ENCODE data around the gene AGAP1. TPM values are rescaled to one million over a fixed set of nuclear protein-coding genes. Genes with fewer than 3 reads are reported as not detected.

The AGAP1 gene
- total and polyA plus RNA-seq, 11 donors = 5.9 to 21.6 (median 18.9) TPM

DNA sequence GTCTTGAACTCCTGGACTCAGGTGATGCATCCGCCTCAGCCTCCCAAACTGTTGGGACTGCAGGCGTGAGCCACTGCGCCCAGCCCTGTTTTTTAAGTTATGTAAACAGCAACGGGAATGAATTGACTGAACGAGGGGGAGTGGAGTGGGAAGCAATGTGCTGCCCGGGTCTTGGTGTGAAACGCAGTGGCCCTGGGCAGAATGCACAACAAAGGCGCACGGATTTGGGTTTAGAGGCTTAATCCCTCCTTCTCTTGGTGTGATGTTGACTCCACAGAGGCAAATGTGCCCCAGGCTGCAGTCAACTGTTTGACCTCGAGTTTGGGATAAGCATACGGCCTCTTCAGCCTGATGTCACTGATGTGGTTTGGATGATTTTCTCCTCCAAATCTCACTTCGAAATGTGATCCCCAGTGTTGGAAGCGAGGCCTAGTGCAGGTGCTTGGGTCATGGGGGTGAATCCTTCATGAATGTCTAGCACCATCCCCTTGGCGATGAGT is 97.4 kb downstream of the AGAP1 start:
- Histone ChIP-seq H3K27me3 (no peaks in the 10 kb centered on the region), H3K4me3 (no peak overlapping the region), H3K36me3 (no peaks in the 10 kb centered on the region), H3K4me1 (peaks cover 0 to 23% (median 5%) of the 10 kb centered on the region in 12 donors), H3K9me3 (no peaks in the 10 kb centered on the region), H3K27ac (no peak overlapping the region)
- ATAC-seq (no peak), DNase-seq (no peak)
- WGBS, 4 donors = 94 to 97% (median 95%) methylated on average over 14 of the region's 14 CpGs
- TF ChIP-seq, protein P1, sequence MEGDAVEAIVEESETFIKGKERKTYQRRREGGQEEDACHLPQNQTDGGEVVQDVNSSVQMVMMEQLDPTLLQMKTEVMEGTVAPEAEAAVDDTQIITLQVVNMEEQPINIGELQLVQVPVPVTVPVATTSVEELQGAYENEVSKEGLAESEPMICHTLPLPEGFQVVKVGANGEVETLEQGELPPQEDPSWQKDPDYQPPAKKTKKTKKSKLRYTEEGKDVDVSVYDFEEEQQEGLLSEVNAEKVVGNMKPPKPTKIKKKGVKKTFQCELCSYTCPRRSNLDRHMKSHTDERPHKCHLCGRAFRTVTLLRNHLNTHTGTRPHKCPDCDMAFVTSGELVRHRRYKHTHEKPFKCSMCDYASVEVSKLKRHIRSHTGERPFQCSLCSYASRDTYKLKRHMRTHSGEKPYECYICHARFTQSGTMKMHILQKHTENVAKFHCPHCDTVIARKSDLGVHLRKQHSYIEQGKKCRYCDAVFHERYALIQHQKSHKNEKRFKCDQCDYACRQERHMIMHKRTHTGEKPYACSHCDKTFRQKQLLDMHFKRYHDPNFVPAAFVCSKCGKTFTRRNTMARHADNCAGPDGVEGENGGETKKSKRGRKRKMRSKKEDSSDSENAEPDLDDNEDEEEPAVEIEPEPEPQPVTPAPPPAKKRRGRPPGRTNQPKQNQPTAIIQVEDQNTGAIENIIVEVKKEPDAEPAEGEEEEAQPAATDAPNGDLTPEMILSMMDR (IDR thresholded peaks at IDR 0.05) = no peak
- no peak for TF ChIP-seq POLR2A (IDR thresholded peaks at IDR 0.05)
- intact Hi-C loops (cut with DNase I) = loop anchor here in 7 of 10 donors (5.0 to 10.0 kb wide), 5 partner anchors 81 to 159 kb away; partner anchors contain the start of gene AGAP1 (in 1 of the 7)

DNA sequence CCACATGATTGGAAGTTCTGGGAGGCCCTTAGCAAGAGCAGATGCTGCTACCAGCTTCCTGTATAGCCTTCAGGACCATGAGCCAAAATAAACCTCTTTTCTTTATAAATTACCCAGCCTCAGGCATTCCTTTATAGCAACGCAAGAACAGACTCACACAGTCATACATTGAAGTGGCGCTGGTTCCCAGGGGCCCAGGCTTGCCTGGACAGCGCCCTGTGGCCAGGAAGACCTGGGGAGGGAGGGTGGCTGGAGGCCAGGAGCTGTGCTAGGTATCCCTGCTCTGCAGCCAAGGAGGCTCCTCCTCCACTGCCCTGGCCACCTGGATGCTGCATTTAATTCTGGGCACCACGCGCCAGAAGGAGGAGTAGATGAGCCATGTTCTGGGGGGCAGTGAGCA is 98.1 kb downstream of the AGAP1 start:
- TF ChIP-seq, protein P1 (IDR thresholded peaks at IDR 0.05) = no peak
- no peak for TF ChIP-seq POLR2A (IDR thresholded peaks at IDR 0.05)
- Histone ChIP-seq H3K9me3 (no peaks in the 10 kb centered on the region), H3K4me3 (no peak overlapping the region), H3K36me3 (no peaks in the 10 kb centered on the region), H3K27ac (no peak overlapping the region), H3K27me3 (no peaks in the 10 kb centered on the region), H3K4me1 (peaks cover 0 to 23% (median 5%) of the 10 kb centered on the region in 12 donors)
- intact Hi-C loops (cut with DNase I) = loop anchor here in 7 of 10 donors (2.0 to 10.0 kb wide), 6 partner anchors 80 to 455 kb away; partner anchors contain the start of gene AGAP1 (in 1 of the 7)
- DNase-seq (no peak), ATAC-seq (no peak)
- 89 to 93% (median 90%) methylated on average over 5 of the region's 5 CpGs for WGBS, 4 donors

DNA sequence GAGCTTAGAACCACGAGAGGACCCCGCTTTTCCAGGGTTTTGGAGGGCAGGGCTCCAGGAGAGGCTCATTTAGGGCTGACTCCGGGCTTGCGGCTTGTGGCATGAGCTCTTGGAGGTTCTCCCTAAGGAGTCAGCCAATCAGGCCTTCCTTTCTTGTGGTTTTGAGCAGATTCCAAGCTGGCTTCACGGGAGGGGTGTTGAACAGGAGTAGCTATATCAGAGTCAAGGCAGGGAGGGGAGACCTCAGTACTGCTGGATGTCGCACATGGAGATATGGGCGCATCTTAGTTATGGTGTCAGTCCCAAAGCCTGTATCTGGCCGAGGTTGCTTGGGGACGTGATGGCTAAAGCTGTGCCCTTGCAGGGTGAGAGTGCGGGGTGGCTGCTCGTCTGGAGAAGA is 98.6 kb downstream of the AGAP1 start:
- 81 to 89% (median 86%) methylated on average over 11 of the region's 11 CpGs for WGBS, 4 donors
- no peaks in the 10 kb centered on the region for H3K9me3 ChIP-seq
- intact Hi-C loops (cut with DNase I) = loop anchor here in 7 of 10 donors (2.0 to 10.0 kb wide), 6 partner anchors 80 to 456 kb away; partner anchors contain the start of gene AGAP1 (in 1 of the 7)
- peaks cover 0 to 23% (median 5%) of the 10 kb centered on the region in 12 donors for H3K4me1 ChIP-seq
- no peak for ATAC-seq
- no peak for DNase-seq
- H3K4me3 ChIP-seq = no peak overlapping the region
- TF ChIP-seq, protein P1 (IDR thresholded peaks at IDR 0.05) = no peak
- no peak for TF ChIP-seq POLR2A (IDR thresholded peaks at IDR 0.05)
- no peak overlapping the region for H3K27ac ChIP-seq
- H3K27me3 ChIP-seq = no peaks in the 10 kb centered on the region
- no peaks in the 10 kb centered on the region for H3K36me3 ChIP-seq

DNA sequence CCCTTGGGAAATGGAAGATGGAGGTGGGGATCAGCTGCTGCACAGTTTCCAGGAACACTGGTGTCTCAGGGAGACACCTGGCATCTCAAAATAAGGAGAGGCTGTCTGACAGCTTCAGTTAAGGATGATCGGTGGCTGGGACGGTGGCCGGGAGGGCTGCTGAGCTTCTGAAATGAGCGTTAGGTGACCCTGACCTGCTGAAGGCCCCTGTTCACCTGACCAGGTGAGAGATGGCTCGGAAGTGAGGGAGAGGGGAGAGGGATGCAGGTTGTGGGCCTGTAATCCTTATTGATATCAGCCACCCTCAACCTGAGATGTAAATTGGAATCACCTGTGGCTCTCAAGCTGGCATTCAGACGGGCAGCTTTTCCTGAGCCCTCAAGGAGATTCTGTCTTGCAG is 99.0 kb downstream of the AGAP1 start:
- no peak overlapping the region for H3K27ac ChIP-seq
- H3K27me3 ChIP-seq = no peaks in the 10 kb centered on the region
- H3K4me1 ChIP-seq = peaks cover 0 to 23% (median 5%) of the 10 kb centered on the region in 12 donors
- DNase-seq (no peak), ATAC-seq (no peak)
- no peaks in the 10 kb centered on the region for H3K9me3 ChIP-seq
- H3K36me3 ChIP-seq = no peaks in the 10 kb centered on the region
- TF ChIP-seq POLR2A (IDR thresholded peaks at IDR 0.05) = no peak
- TF ChIP-seq, protein P1 (IDR thresholded peaks at IDR 0.05) = no peak
- no peak overlapping the region for H3K4me3 ChIP-seq
- 85 to 96% (median 87%) methylated on average over 6 of the region's 6 CpGs for WGBS, 4 donors
- intact Hi-C loops (cut with DNase I) = loop anchor here in 8 of 10 donors (1.0 to 10.0 kb wide), 7 partner anchors 79 to 456 kb away; partner anchors contain the start of gene AGAP1 (in 1 of the 8)

All from heart left ventricle (tissue), 16 donors.